ENCODE data around the gene SP2.

Gene SP2

GRCh38 chr17:47952171-47953021, 56.4 kb downstream of the SP2 start:
- DNase-seq, result no peak

GRCh38 chr17:47953909-47954308, 57.9 kb downstream of the SP2 start:
- no peak for DNase-seq

- DNase-seq, result no peak
These were observed 59.7 kb downstream of the SP2 start for GRCh38 chr17:47955497-47956461.

GRCh38 chr17:47956791-47957590, 61.0 kb downstream of the SP2 start:
- DNase-seq, result no peak

- no peak for DNase-seq
These were observed 61.8 kb downstream of the SP2 start, which contains the start of gene PRR15L for GRCh38 chr17:47957591-47958490. PRR15L (minus strand) TSS chr17:47957883; CDS start chr17:47953234, 4,649 bp downstream.

- DNase-seq, result no peak
These were observed 64.0 kb downstream of the SP2 start for GRCh38 chr17:47959825-47960655.

- no peak for DNase-seq
These were observed 65.4 kb downstream of the SP2 start for GRCh38 chr17:47961406-47961805.

- DNase-seq, result no peak
These were observed 66.9 kb downstream of the SP2 start for GRCh38 chr17:47962901-47963300.

- no peak for DNase-seq
These were observed 68.8 kb downstream of the SP2 start for GRCh38 chr17:47964856-47965255.

- no peak for DNase-seq
These were observed 70.1 kb downstream of the SP2 start for GRCh38 chr17:47966079-47966519.

GRCh38 chr17:47967607-47968252, 71.7 kb downstream of the SP2 start:
- DNase-seq, result no peak

GRCh38 chr17:47968836-47969235, 72.8 kb downstream of the SP2 start:
- DNase-seq, result no peak

- no peak for DNase-seq
These were observed 74.1 kb downstream of the SP2 start for GRCh38 chr17:47969930-47970724.

- peak; percentile 99 for DNase-seq
These were observed 74.9 kb downstream of the SP2 start, which contains the start of gene CDK5RAP3 for GRCh38 chr17:47970725-47971499. CDK5RAP3 (plus strand) TSS chr17:47971113; CDS start chr17:47971147, 34 bp downstream.

GRCh38 chr17:47973541-47973940, 77.5 kb downstream of the SP2 start:
- DNase-seq, result no peak

GRCh38 chr17:47975189-47975822, 79.3 kb downstream of the SP2 start:
- no peak for DNase-seq

- no peak for DNase-seq
These were observed 79.8 kb downstream of the SP2 start for GRCh38 chr17:47975823-47976205.

GRCh38 chr17:47978324-47978723, 82.3 kb downstream of the SP2 start:
- peak; percentile 51 to 60 for DNase-seq

Measured in CD4-positive, alpha-beta T cell treated with Interleukin-4 for 1 hour (primary cell).